A549 (cell line): ENCODE data around the gene NAA38. TPM values are rescaled to one million over a fixed set of nuclear protein-coding genes. Genes with fewer than 3 reads are reported as not detected.

ENCODE experiments used
- ATAC-seq, 2 experiments: fragments of 200-7000 bp in 1 of 2; fragments of >200 bp in 1 of 2; cut with Nextera tagmentation in 1 of 2; cut with Tn5 transposase in 1 of 2; 3 replicates each; pipeline versions ENCODE4 v1.8.0 to v1.9.1; 2018 to 2020; ENCODE audit warnings: mild to moderate bottlenecking in 1 of 2, moderate library complexity in 1 of 2
- CTCF ChIA-PET: fragments of 300-600 bp; sonication (Branson Sonifier 250); formaldehyde crosslinking; extraction: SDS; loops from one replicate; lab custom pipeline; 2021; ENCODE audit warnings: antibody characterized with exemption, inconsistent platforms; lab: Yijun Ruan, JAX
- POLR2A ChIA-PET: fragments of 350-600 bp; formaldehyde crosslinking; extraction: SDS; loops from one replicate; lab custom pipeline; 2021; ENCODE audit warnings: antibody characterized with exemption, inconsistent platforms; lab: Yijun Ruan, JAX
- DNase-seq, 2 experiments: peaks; one replicate each; pipeline versions ENCODE4 v3.0.0 to v3.0.0-alpha.2; 2011 to 2016; ENCODE audit warnings: low read depth in 1 of 2, low spot score in 1 of 2
- FAIRE-seq: peaks from 2 replicates; lab custom pipeline; 2011; peaks lifted over from hg19 to GRCh38; lab: Jason Lieb, UNC
- H3K27ac ChIP-seq, 2 experiments: fragments of >200 bp; sonication (Bioruptor Twin); formaldehyde crosslinking; 3 replicates each; pipeline ENCODE4 v1.5.1; 2016 to 2017
- H3K4me1 ChIP-seq: fragments of >200 bp; sonication (Bioruptor Twin); formaldehyde crosslinking; 3 replicates; pipeline ENCODE4 v1.6.1; 2016
- H3K4me2 ChIP-seq: fragments of >200 bp; sonication (Bioruptor Twin); formaldehyde crosslinking; 3 replicates; pipeline ENCODE4 v1.6.1; 2016
- H3K4me3 ChIP-seq: fragments of >200 bp; sonication (Bioruptor Twin); formaldehyde crosslinking; 3 replicates; pipeline ENCODE4 v1.5.1; 2016
- H3K9me3 ChIP-seq: fragments of >200 bp; sonication (Bioruptor Twin); formaldehyde crosslinking; 3 replicates; pipeline ENCODE4 v1.6.1; 2016
- BCL3 ChIP-seq: fragments of >200 bp; sonication (Bioruptor Twin); formaldehyde crosslinking; IDR thresholded peaks from 3 replicates; pipeline ENCODE4 v1.6.1; 2016
- BHLHE40 ChIP-seq: IDR thresholded peaks from 2 replicates; pipeline ENCODE4 v1.6.1; 2012; ENCODE audit warnings: low read depth, low read length, inconsistent platforms
- CEBPB ChIP-seq, 2 experiments: fragments of >200 bp in 1 of 2; sonication (Bioruptor Twin) in 1 of 2; formaldehyde crosslinking in 1 of 2; IDR thresholded peaks; 2 replicates each; pipeline ENCODE4 v1.6.1; 2012 to 2016
- EP300 ChIP-seq, 2 experiments: fragments of >200 bp; sonication (Bioruptor Twin); formaldehyde crosslinking; IDR thresholded peaks; 2 replicates in 1 of 2; 3 replicates in 1 of 2; pipeline ENCODE4 v1.6.1; 2016 to 2017
- FOSB ChIP-seq: fragments of 250-450 bp; sonication (Bioruptor Pico); IDR thresholded peaks from 2 replicates; pipeline ENCODE4 v1.5.0; 2020; ENCODE audit warnings: mild to moderate bottlenecking, moderate library complexity
- JUN ChIP-seq, 2 experiments: fragments of >200 bp; sonication (Bioruptor Twin); formaldehyde crosslinking; IDR thresholded peaks; 2 replicates in 1 of 2; 3 replicates in 1 of 2; pipeline ENCODE4 v1.6.1; 2016 to 2017
- MAFK ChIP-seq: fragments of 450-650 bp; IDR thresholded peaks from 2 replicates; pipeline ENCODE4 v1.6.1; 2014; ENCODE audit not compliant: partially characterized antibody
- MAX ChIP-seq: IDR thresholded peaks from 2 replicates; pipeline ENCODE4 v1.6.1; 2012
- NR3C1 ChIP-seq: fragments of >200 bp; sonication (Bioruptor Twin); formaldehyde crosslinking; IDR thresholded peaks from 3 replicates; pipeline ENCODE4 v1.6.1; 2017
- PHF8 ChIP-seq: fragments of 200-600 bp; sonication (generic); IDR thresholded peaks from 2 replicates; pipeline ENCODE4 v1.6.1; 2016; ENCODE audit warnings: low read depth, mild to moderate bottlenecking, antibody characterized with exemption, moderate library complexity, borderline replicate concordance
- POLR2A ChIP-seq: IDR thresholded peaks from 2 replicates; pipeline ENCODE4 v1.6.1; 2012; ENCODE audit warnings: mild to moderate bottlenecking, low read length
- RCOR1 ChIP-seq: fragments of 150-350 bp; IDR thresholded peaks from 2 replicates; pipeline ENCODE4 v1.6.1; 2014; ENCODE audit warnings: antibody characterized with exemption, low read length, low read depth
- REST ChIP-seq: fragments of 200-600 bp; sonication (generic); IDR thresholded peaks from 2 replicates; pipeline ENCODE4 v1.6.1; 2016; ENCODE audit warnings: antibody characterized with exemption, mild to moderate bottlenecking, moderate library complexity
- RNF2 ChIP-seq: fragments of 200-600 bp; sonication (generic); IDR thresholded peaks from 2 replicates; pipeline ENCODE4 v1.6.1; 2016; ENCODE audit warnings: low read depth, mild to moderate bottlenecking, antibody characterized with exemption, moderate library complexity, borderline replicate concordance
- TFCP2L1 ChIP-seq: fragments of 250-450 bp; sonication (Bioruptor Pico); IDR thresholded peaks from 2 replicates; pipeline ENCODE4 v1.5.0; 2021; ENCODE audit warnings: mild to moderate bottlenecking
- USF2 ChIP-seq: fragments of 450-650 bp; IDR thresholded peaks from 2 replicates; pipeline ENCODE4 v1.6.1; 2014; ENCODE audit warnings: antibody characterized with exemption
- ZFP36 ChIP-seq: fragments of 450-650 bp; IDR thresholded peaks from 2 replicates; pipeline ENCODE4 v1.6.1; 2014; ENCODE audit warnings: borderline replicate concordance; ENCODE audit not compliant: partially characterized antibody
- WGBS: methylation state at CpG from one replicate; pipeline ENCODE4 v1.1.6; 2017; ENCODE audit errors: missing lambda C conversion rate; 5-methylcytosine and 5-hydroxymethylcytosine counted together
- polyA plus RNA-seq, 4 experiments: library from polyadenylated mRNA; depleted of rRNA in 3 of 4; stranded (reverse); fragments of >200 nt; fragmentation: RNase III in 1 of 4; extraction: RNeasy Plus Mini Kit Qiagen cat#74134 plus additional on column Dnase treatment in 1 of 4; gene quantifications; 2 replicates in 3 of 4; 3 replicates in 1 of 4; pipeline ENCODE4 v1.2.3, GENCODE V29; 2011 to 2017

The NAA38 gene
- polyA plus RNA-seq, 2 of the 4 experiments (the other 2 are of a cell fraction), result 102 to 287 TPM

GRCh38 chr17:7842380-7843256 lies 14.7 kb downstream of the NAA38 start (continued):
- TF ChIP-seq BCL3 (no peak; the same call in 2 of the 3 replicates), NR3C1 (no peak)

- under 1% methylated on average over 33 of the region's 46 CpGs for WGBS
- ATAC-seq, result peak; percentile 12 to 49
- peaks cover 51% of the 10 kb centered on the region for H3K4me1 ChIP-seq
Observed at GRCh38 chr17:7841915-7842379, 15.4 kb downstream of the NAA38 start.

GRCh38 chr17:7841396-7841914 lies 15.9 kb downstream of the NAA38 start:
- DNase-seq (peak; percentile 68 to 83), ATAC-seq (peak; percentile 9), FAIRE-seq (peak; percentile 70)
- H3K9me3 ChIP-seq, result no peaks in the 10 kb centered on the region
- H3K27ac ChIP-seq, result peak overlapping the region; percentile 96
- ChIA-PET POLR2A (interaction anchor here (1.0 to 5.7 kb wide), 6 partner anchors 8 to 155 kb away, joined by 3 to 65 read pairs (median 6); partner anchors contain the start of genes CYB5D1, KDM6B, NAA38 and TP53), CTCF (interaction anchor here (1.0 to 25.1 kb wide), 8 partner anchors 0 to 216 kb away, joined by 3 to 677 read pairs (median 5); partner anchors contain the start of genes KDM6B and NAA38)
- H3K4me3 ChIP-seq, result peak overlapping the region; percentile 80
- WGBS, result 4% methylated on average over 23 of the region's 34 CpGs
- H3K4me2 ChIP-seq, result peak overlapping the region; percentile 91
- peaks cover 52% of the 10 kb centered on the region for H3K4me1 ChIP-seq
- TF ChIP-seq CEBPB (IDR thresholded peaks at IDR 0.05), result no peak
- TF ChIP-seq ZFP36, result no peak
- TF ChIP-seq EP300 (IDR thresholded peaks at IDR 0.05), result no peak
- TF ChIP-seq PHF8, result no peak; the same call in 1 of the 2 replicates
- no peak for TF ChIP-seq RNF2
- TF ChIP-seq MAFK, result no peak
- no peak for TF ChIP-seq FOSB
- TF ChIP-seq REST, result no peak

More at GRCh38 chr17:7841915-7842379, 15.4 kb downstream of the NAA38 start:
- FAIRE-seq (no peak), DNase-seq (peak; percentile 90 to 92)
- Histone ChIP-seq H3K4me2 (peak overlapping the region; percentile 91), H3K9me3 (no peaks in the 10 kb centered on the region), H3K27ac (peak overlapping the region; percentile 96), H3K4me3 (peak overlapping the region; percentile 80)
- ChIA-PET CTCF (interaction anchor here (0.9 to 25.1 kb wide), 11 partner anchors 0 to 216 kb away, joined by 3 to 677 read pairs (median 5); partner anchors contain the start of genes KDM6B, NAA38, TP53 and WRAP53), POLR2A (interaction anchor here (1.0 to 5.7 kb wide), 6 partner anchors 9 to 155 kb away, joined by 3 to 65 read pairs (median 6); partner anchors contain the start of genes CYB5D1, KDM6B, NAA38 and TP53)
- TF ChIP-seq REST (peak; percentile 20; the same call in 1 of the 2 replicates), MAX (peak; percentile 77), RCOR1 (no peak), BHLHE40 (peak; percentile 85), JUN (IDR thresholded peaks at IDR 0.05) (peak in 1 of 2 experiments; percentile 89), POLR2A (no peak; the same call in 1 of the 2 replicates), TFCP2L1 (CRISPR knock-in tag) (peak; percentile 80), USF2 (peak; percentile 65)
